A549 (cell line): ENCODE results near the gene SLC25A30. TPM values are rescaled to one million over a fixed set of nuclear protein-coding genes. Genes with fewer than 3 reads are reported as not detected.

ENCODE experiments used
- ATAC-seq, 2 experiments: fragments of 200-7000 bp in 1 of 2; fragments of >200 bp in 1 of 2; cut with Nextera tagmentation in 1 of 2; cut with Tn5 transposase in 1 of 2; 3 replicates each; pipeline versions ENCODE4 v1.8.0 to v1.9.1; 2018 to 2020; ENCODE audit warnings: mild to moderate bottlenecking in 1 of 2, moderate library complexity in 1 of 2
- CTCF ChIA-PET: fragments of 300-600 bp; sonication (Branson Sonifier 250); formaldehyde crosslinking; extraction: SDS; loops from one replicate; lab custom pipeline; 2021; ENCODE audit warnings: antibody characterized with exemption, inconsistent platforms; lab: Yijun Ruan, JAX
- POLR2A ChIA-PET: fragments of 350-600 bp; formaldehyde crosslinking; extraction: SDS; loops from one replicate; lab custom pipeline; 2021; ENCODE audit warnings: antibody characterized with exemption, inconsistent platforms; lab: Yijun Ruan, JAX
- DNase-seq, 2 experiments: peaks; one replicate each; pipeline versions ENCODE4 v3.0.0 to v3.0.0-alpha.2; 2011 to 2016; ENCODE audit warnings: low read depth in 1 of 2, low spot score in 1 of 2
- FAIRE-seq: peaks from 2 replicates; lab custom pipeline; 2011; peaks lifted over from hg19 to GRCh38; lab: Jason Lieb, UNC
- H3K27ac ChIP-seq, 2 experiments: fragments of >200 bp; sonication (Bioruptor Twin); formaldehyde crosslinking; 3 replicates each; pipeline ENCODE4 v1.5.1; 2016 to 2017
- H3K4me1 ChIP-seq: fragments of >200 bp; sonication (Bioruptor Twin); formaldehyde crosslinking; 3 replicates; pipeline ENCODE4 v1.6.1; 2016
- H3K4me2 ChIP-seq: fragments of >200 bp; sonication (Bioruptor Twin); formaldehyde crosslinking; 3 replicates; pipeline ENCODE4 v1.6.1; 2016
- H3K4me3 ChIP-seq: fragments of >200 bp; sonication (Bioruptor Twin); formaldehyde crosslinking; 3 replicates; pipeline ENCODE4 v1.5.1; 2016
- H3K9me3 ChIP-seq: fragments of >200 bp; sonication (Bioruptor Twin); formaldehyde crosslinking; 3 replicates; pipeline ENCODE4 v1.6.1; 2016
- CHD4 ChIP-seq: fragments of 200-600 bp; sonication (generic); IDR thresholded peaks from 2 replicates; pipeline ENCODE4 v1.6.1; 2016; ENCODE audit warnings: antibody characterized with exemption, mild to moderate bottlenecking, borderline replicate concordance
- CTCF ChIP-seq: fragments of >200 bp; sonication (Bioruptor Twin); formaldehyde crosslinking; IDR thresholded peaks from 3 replicates; pipeline ENCODE4 v1.5.1; 2016
- EHF ChIP-seq: fragments of 250-450 bp; sonication (Bioruptor Pico); IDR thresholded peaks from 2 replicates; pipeline ENCODE4 v1.5.0; 2020; ENCODE audit warnings: mild to moderate bottlenecking
- EP300 ChIP-seq, 2 experiments: fragments of >200 bp; sonication (Bioruptor Twin); formaldehyde crosslinking; IDR thresholded peaks; 2 replicates in 1 of 2; 3 replicates in 1 of 2; pipeline ENCODE4 v1.6.1; 2016 to 2017
- FOSB ChIP-seq: fragments of 250-450 bp; sonication (Bioruptor Pico); IDR thresholded peaks from 2 replicates; pipeline ENCODE4 v1.5.0; 2020; ENCODE audit warnings: mild to moderate bottlenecking, moderate library complexity
- FOSL2 ChIP-seq, 2 experiments: fragments of 450-650 bp in 1 of 2; fragments of >200 bp in 1 of 2; sonication (Bioruptor Twin) in 1 of 2; formaldehyde crosslinking; IDR thresholded peaks; 2 replicates each; pipeline versions ENCODE4 v1.5.0 to v1.6.1; 2016 to 2020; ENCODE audit warnings: mild to moderate bottlenecking in 1 of 2, moderate library complexity in 1 of 2
- GATA3 ChIP-seq: IDR thresholded peaks from 2 replicates; pipeline ENCODE4 v1.6.1; 2012; ENCODE audit warnings: borderline replicate concordance
- HDAC2 ChIP-seq: fragments of 200-600 bp; sonication (generic); IDR thresholded peaks from 2 replicates; pipeline ENCODE4 v1.6.1; 2016
- HMGXB4 ChIP-seq: fragments of 250-450 bp; sonication (Bioruptor Pico); IDR thresholded peaks from 2 replicates; pipeline ENCODE4 v1.5.0; 2021; ENCODE audit warnings: mild to moderate bottlenecking, moderate library complexity, borderline replicate concordance
- HOXB5 ChIP-seq: fragments of 250-450 bp; sonication (Bioruptor Pico); IDR thresholded peaks from 2 replicates; pipeline ENCODE4 v1.5.0; 2020; ENCODE audit warnings: mild to moderate bottlenecking, moderate library complexity
- JUN ChIP-seq, 2 experiments: fragments of >200 bp; sonication (Bioruptor Twin); formaldehyde crosslinking; IDR thresholded peaks; 2 replicates in 1 of 2; 3 replicates in 1 of 2; pipeline ENCODE4 v1.6.1; 2016 to 2017
- KDM1A ChIP-seq: fragments of 200-600 bp; sonication (generic); IDR thresholded peaks from 2 replicates; pipeline ENCODE4 v1.6.1; 2016; ENCODE audit warnings: low read depth, mild to moderate bottlenecking
- MAFK ChIP-seq: fragments of 450-650 bp; IDR thresholded peaks from 2 replicates; pipeline ENCODE4 v1.6.1; 2014; ENCODE audit not compliant: partially characterized antibody
- POLR2AphosphoS2 ChIP-seq: conservative IDR thresholded peaks from 2 replicates; pipeline ENCODE4 v1.6.1; 2012; ENCODE audit warnings: low read length, improper control_type of control experiment, inconsistent platforms
- RAD21 ChIP-seq, 2 experiments: fragments of >200 bp in 1 of 2; sonication (Bioruptor Twin) in 1 of 2; formaldehyde crosslinking in 1 of 2; IDR thresholded peaks in 1 of 2; conservative IDR thresholded peaks in 1 of 2; 2 replicates in 1 of 2; 3 replicates in 1 of 2; pipeline ENCODE4 v1.6.1; 2012 to 2018; ENCODE audit warnings: inconsistent platforms in 1 of 2
- RARB ChIP-seq: fragments of 250-450 bp; sonication (Bioruptor Pico); IDR thresholded peaks from 2 replicates; pipeline ENCODE4 v1.8.0; 2021; ENCODE audit warnings: mild to moderate bottlenecking, moderate library complexity
- RCOR1 ChIP-seq: fragments of 150-350 bp; IDR thresholded peaks from 2 replicates; pipeline ENCODE4 v1.6.1; 2014; ENCODE audit warnings: antibody characterized with exemption, low read length, low read depth
- RNF2 ChIP-seq: fragments of 200-600 bp; sonication (generic); IDR thresholded peaks from 2 replicates; pipeline ENCODE4 v1.6.1; 2016; ENCODE audit warnings: low read depth, mild to moderate bottlenecking, antibody characterized with exemption, moderate library complexity, borderline replicate concordance
- SMC3 ChIP-seq: fragments of >200 bp; sonication (Bioruptor Twin); formaldehyde crosslinking; IDR thresholded peaks from 3 replicates; pipeline ENCODE4 v1.6.1; 2018; ENCODE audit warnings: inconsistent platforms
- SREBF2 ChIP-seq: fragments of 450-650 bp; IDR thresholded peaks from 2 replicates; pipeline ENCODE4 v1.6.1; 2014; ENCODE audit warnings: mild to moderate bottlenecking, moderate library complexity
- TFCP2L1 ChIP-seq: fragments of 250-450 bp; sonication (Bioruptor Pico); IDR thresholded peaks from 2 replicates; pipeline ENCODE4 v1.5.0; 2021; ENCODE audit warnings: mild to moderate bottlenecking
- USF2 ChIP-seq: fragments of 450-650 bp; IDR thresholded peaks from 2 replicates; pipeline ENCODE4 v1.6.1; 2014; ENCODE audit warnings: antibody characterized with exemption
- ZC3H11A ChIP-seq: fragments of 450-650 bp; IDR thresholded peaks from 2 replicates; pipeline ENCODE4 v1.6.1; 2014; ENCODE audit warnings: antibody characterized with exemption, mild to moderate bottlenecking
- ZFP36 ChIP-seq: fragments of 450-650 bp; IDR thresholded peaks from 2 replicates; pipeline ENCODE4 v1.6.1; 2014; ENCODE audit warnings: borderline replicate concordance; ENCODE audit not compliant: partially characterized antibody
- WGBS: methylation state at CpG from one replicate; pipeline ENCODE4 v1.1.6; 2017; ENCODE audit errors: missing lambda C conversion rate; 5-methylcytosine and 5-hydroxymethylcytosine counted together
- polyA plus RNA-seq, 4 experiments: library from polyadenylated mRNA; depleted of rRNA in 3 of 4; stranded (reverse); fragments of >200 nt; fragmentation: RNase III in 1 of 4; extraction: RNeasy Plus Mini Kit Qiagen cat#74134 plus additional on column Dnase treatment in 1 of 4; gene quantifications; 2 replicates in 3 of 4; 3 replicates in 1 of 4; pipeline ENCODE4 v1.2.3, GENCODE V29; 2011 to 2017
- TF ChIP-seq, protein P1 (sequence below): fragments of 250-450 bp; sonication (Bioruptor Pico); IDR thresholded peaks from 2 replicates; pipeline ENCODE4 v1.5.0; 2020; ENCODE audit warnings: low read depth, mild to moderate bottlenecking, moderate library complexity
- TF ChIP-seq, protein P2 (sequence below): fragments of 150-350 bp; IDR thresholded peaks from 2 replicates; pipeline ENCODE4 v1.6.1; 2014; ENCODE audit warnings: low read depth, mild to moderate bottlenecking, low read length
- TF ChIP-seq, protein P3 (sequence below): IDR thresholded peaks from 2 replicates; pipeline ENCODE4 v1.6.1; 2012
- TF ChIP-seq, protein P4 (sequence below): IDR thresholded peaks from 2 replicates; pipeline ENCODE4 v1.6.1; 2012; ENCODE audit warnings: low read depth, borderline replicate concordance

Gene SLC25A30
- polyA plus RNA-seq, 2 of the 4 experiments (the other 2 are of a cell fraction) = 10.1 to 12.7 TPM

- CTCF ChIA-PET = interaction anchor here (1.0 to 5.0 kb wide), 7 partner anchors 15 to 322 kb away, joined by 3 to 59 read pairs (median 5); partner anchors contain the start of genes COG3 and TPT1
- POLR2A ChIA-PET = no interaction called here
- no peak overlapping the region for H3K4me3 ChIP-seq
- DNase-seq = no peak
- WGBS = 91% methylated on average over 4 of the region's 4 CpGs
- no peak overlapping the region for H3K4me2 ChIP-seq
- H3K9me3 ChIP-seq = no peaks in the 10 kb centered on the region
- H3K4me1 ChIP-seq = peaks cover 12% of the 10 kb centered on the region
- no peak for TF ChIP-seq CTCF
- no peak for TF ChIP-seq EHF (CRISPR knock-in tag)
- TF ChIP-seq SMC3 = no peak
- no peak for TF ChIP-seq JUN (IDR thresholded peaks at IDR 0.05)
- no peak for TF ChIP-seq SREBF2
- TF ChIP-seq EP300 (IDR thresholded peaks at IDR 0.05) = no peak
- no peak for TF ChIP-seq POLR2AphosphoS2
- TF ChIP-seq FOSB (CRISPR knock-in tag) = no peak
- no peak for TF ChIP-seq FOSL2 (IDR thresholded peaks at IDR 0.05)
- no peak for TF ChIP-seq FOSL2 (CRISPR knock-in tag; IDR thresholded peaks at IDR 0.05)
- no peak for TF ChIP-seq MAFK
- TF ChIP-seq, protein P1, sequence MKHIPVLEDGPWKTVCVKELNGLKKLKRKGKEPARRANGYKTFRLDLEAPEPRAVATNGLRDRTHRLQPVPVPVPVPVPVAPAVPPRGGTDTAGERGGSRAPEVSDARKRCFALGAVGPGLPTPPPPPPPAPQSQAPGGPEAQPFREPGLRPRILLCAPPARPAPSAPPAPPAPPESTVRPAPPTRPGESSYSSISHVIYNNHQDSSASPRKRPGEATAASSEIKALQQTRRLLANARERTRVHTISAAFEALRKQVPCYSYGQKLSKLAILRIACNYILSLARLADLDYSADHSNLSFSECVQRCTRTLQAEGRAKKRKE = no peak
- TF ChIP-seq KDM1A = no peak
- TF ChIP-seq ZFP36 = no peak
- no peak for TF ChIP-seq RNF2
- TF ChIP-seq, protein P2, sequence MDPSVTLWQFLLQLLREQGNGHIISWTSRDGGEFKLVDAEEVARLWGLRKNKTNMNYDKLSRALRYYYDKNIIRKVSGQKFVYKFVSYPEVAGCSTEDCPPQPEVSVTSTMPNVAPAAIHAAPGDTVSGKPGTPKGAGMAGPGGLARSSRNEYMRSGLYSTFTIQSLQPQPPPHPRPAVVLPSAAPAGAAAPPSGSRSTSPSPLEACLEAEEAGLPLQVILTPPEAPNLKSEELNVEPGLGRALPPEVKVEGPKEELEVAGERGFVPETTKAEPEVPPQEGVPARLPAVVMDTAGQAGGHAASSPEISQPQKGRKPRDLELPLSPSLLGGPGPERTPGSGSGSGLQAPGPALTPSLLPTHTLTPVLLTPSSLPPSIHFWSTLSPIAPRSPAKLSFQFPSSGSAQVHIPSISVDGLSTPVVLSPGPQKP = no peak
- no peak for FAIRE-seq
- ATAC-seq = no peak
- H3K27ac ChIP-seq = no peak overlapping the region
These were observed 49.1 kb downstream of the SLC25A30 start for GRCh38 chr13:45369116-45369515.

DNA sequence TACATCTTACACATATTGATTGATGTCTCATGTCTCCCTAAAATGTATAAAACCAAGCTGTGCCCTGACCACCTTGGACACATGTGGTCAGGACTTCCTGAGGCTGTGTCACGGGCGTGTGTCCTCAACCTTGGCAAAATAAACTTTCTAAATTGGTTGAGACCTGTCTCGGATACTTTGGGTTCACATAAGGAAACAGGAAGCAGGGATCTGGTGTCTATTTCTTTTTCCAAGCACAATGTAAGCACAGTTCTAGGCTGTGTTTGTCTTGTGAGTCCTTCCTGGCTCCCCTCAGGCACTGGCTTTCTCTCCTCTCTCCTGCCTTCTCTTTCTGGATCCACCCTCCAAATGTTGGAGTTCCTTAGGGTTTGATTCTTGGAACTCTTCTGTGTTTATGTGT, 49.6 kb downstream of the SLC25A30 start:
- TF ChIP-seq, protein P3, sequence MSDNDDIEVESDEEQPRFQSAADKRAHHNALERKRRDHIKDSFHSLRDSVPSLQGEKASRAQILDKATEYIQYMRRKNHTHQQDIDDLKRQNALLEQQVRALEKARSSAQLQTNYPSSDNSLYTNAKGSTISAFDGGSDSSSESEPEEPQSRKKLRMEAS = no peak
- TF ChIP-seq HMGXB4 (CRISPR knock-in tag) (no peak), RARB (CRISPR knock-in tag) (no peak), TFCP2L1 (CRISPR knock-in tag) (no peak), RCOR1 (no peak), JUN (IDR thresholded peaks at IDR 0.05) (no peak), SREBF2 (no peak), FOSB (CRISPR knock-in tag) (no peak), HDAC2 (no peak), RNF2 (no peak), HOXB5 (no peak), CHD4 (no peak), MAFK (no peak), GATA3 (no peak), EHF (CRISPR knock-in tag) (no peak), RAD21 (conservative IDR thresholded peaks at IDR 0.05 in 1 of 2, IDR thresholded peaks at IDR 0.05 in 1 of 2) (no peak), USF2 (no peak), ZC3H11A (no peak)
- TF ChIP-seq, protein P2 = no peak
- TF ChIP-seq, protein P4, sequence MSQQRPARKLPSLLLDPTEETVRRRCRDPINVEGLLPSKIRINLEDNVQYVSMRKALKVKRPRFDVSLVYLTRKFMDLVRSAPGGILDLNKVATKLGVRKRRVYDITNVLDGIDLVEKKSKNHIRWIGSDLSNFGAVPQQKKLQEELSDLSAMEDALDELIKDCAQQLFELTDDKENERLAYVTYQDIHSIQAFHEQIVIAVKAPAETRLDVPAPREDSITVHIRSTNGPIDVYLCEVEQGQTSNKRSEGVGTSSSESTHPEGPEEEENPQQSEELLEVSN = no peak
- Histone ChIP-seq H3K9me3 (no peaks in the 10 kb centered on the region), H3K4me2 (no peak overlapping the region), H3K27ac (no peak overlapping the region), H3K4me1 (peaks cover 12% of the 10 kb centered on the region), H3K4me3 (no peak overlapping the region)
- POLR2A ChIA-PET = no interaction called here
- no peak for ATAC-seq
- no peak for FAIRE-seq
- WGBS = 54% methylated on average over 3 of the region's 3 CpGs
- CTCF ChIA-PET = interaction anchor here (1.1 to 5.0 kb wide), 3 partner anchors 14 to 30 kb away, joined by 3 to 59 read pairs (median 4); no protein-coding TSS in a partner anchor
- DNase-seq = no peak
